ENCODE results near the gene EPHA4.
A peak's percentile ranks its signal among the peaks of the same experiment; 100 is the strongest.

DNA sequence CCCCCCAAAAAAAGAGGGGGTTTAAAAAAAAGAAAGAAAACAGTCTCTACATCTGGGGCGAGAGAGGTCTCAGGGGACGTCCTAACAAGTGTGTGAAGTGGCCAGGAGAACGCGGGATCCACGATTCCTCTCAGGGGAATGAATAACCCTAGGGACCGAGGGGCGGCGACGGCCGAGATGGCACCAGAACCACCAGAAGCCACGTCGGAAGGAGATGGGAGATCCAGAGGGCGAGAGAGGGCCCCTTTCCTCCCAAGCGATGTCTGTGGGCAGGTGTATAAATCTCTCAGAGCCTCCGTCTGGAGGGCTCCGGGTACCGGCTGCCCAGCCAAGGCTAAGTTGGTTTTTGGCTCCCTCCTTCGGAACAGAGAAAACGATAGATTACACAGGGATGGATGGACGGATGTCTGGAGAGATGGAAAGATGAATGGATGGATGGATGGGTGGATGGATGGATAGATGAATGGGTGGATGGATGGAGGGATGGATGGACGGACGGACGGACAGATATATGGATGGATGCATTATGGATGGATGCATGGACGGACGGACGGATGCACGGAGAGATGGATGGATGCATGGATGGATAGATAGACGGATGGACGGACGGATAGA is 1.7 kb downstream of the EPHA4 start:
- TF ChIP-seq, protein P1, sequence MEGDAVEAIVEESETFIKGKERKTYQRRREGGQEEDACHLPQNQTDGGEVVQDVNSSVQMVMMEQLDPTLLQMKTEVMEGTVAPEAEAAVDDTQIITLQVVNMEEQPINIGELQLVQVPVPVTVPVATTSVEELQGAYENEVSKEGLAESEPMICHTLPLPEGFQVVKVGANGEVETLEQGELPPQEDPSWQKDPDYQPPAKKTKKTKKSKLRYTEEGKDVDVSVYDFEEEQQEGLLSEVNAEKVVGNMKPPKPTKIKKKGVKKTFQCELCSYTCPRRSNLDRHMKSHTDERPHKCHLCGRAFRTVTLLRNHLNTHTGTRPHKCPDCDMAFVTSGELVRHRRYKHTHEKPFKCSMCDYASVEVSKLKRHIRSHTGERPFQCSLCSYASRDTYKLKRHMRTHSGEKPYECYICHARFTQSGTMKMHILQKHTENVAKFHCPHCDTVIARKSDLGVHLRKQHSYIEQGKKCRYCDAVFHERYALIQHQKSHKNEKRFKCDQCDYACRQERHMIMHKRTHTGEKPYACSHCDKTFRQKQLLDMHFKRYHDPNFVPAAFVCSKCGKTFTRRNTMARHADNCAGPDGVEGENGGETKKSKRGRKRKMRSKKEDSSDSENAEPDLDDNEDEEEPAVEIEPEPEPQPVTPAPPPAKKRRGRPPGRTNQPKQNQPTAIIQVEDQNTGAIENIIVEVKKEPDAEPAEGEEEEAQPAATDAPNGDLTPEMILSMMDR (IDR thresholded peaks at IDR 0.05) = peak; percentile 24
- no peak for TF ChIP-seq EZH2 (IDR thresholded peaks at IDR 0.05; ENCODE audit: borderline replicate concordance, insufficient read depth, low read depth, low read length, poor library complexity, severe bottlenecking)
